GM12878 (cell line): Measurements from ENCODE around the gene FAM171A1. TPM values are rescaled to one million over a fixed set of nuclear protein-coding genes. Genes with fewer than 3 reads are reported as not detected.
"Not testable (repeated sequence)": the region's sequence is repeated elsewhere in the genome, so short reads cannot be mapped to it uniquely, and the experiment has no call there.

Source experiments
- ATAC-seq: fragments of 200-7000 bp; cut with Tn5 transposase; 3 replicates; pipeline ENCODE4 v1.9.1; 2020; ENCODE audit warnings: mild to moderate bottlenecking, moderate library complexity
- BruUV-seq: library from RNA; stranded (reverse); fragments of 400-500 nt; replicated peaks from 2 replicates; lab custom pipeline; 2021; lab: Mats Ljungman, UMichigan
- CTCF ChIA-PET: fragments of 300-600 bp; sonication (Branson Sonifier 250); formaldehyde crosslinking; extraction: SDS; loops from one replicate; lab custom pipeline; 2021; ENCODE audit warnings: inconsistent platforms; lab: Yijun Ruan, JAX
- POLR2A ChIA-PET: fragments of 350-600 bp; formaldehyde crosslinking; extraction: SDS; loops from one replicate; lab custom pipeline; 2021; ENCODE audit warnings: inconsistent platforms; lab: Charles Lee
- RAD21 ChIA-PET: fragments of 300-600 bp; sonication (Branson Sonifier 250); formaldehyde crosslinking; loops from one replicate; lab custom pipeline; 2023; ENCODE audit warnings: antibody characterized with exemption; ENCODE audit not compliant: unreplicated experiment; lab: Charles Lee
- SMC1A ChIA-PET: fragments of 300-600 bp; sonication (Branson Sonifier 250); formaldehyde crosslinking; loops from one replicate; lab custom pipeline; 2023; ENCODE audit not compliant: unreplicated experiment, uncharacterized antibody; lab: Charles Lee
- DNase-seq: peaks from one replicate; pipeline ENCODE4 v3.0.0-alpha.2; 2011; ENCODE audit warnings: low read depth, low spot score
- FAIRE-seq: peaks from 3 replicates; lab custom pipeline; 2011; peaks lifted over from hg19 to GRCh38; lab: Jason Lieb, UNC
- H2AFZ ChIP-seq: 2 replicates; pipeline ENCODE4 v1.6.0; 2011; ENCODE audit warnings: low read depth, low read length, control low read depth; ENCODE audit not compliant: control insufficient read depth
- H3K27ac ChIP-seq: 2 replicates; pipeline ENCODE4 v1.5.1; 2011; ENCODE audit warnings: control low read depth; ENCODE audit not compliant: control insufficient read depth, insufficient read depth
- H3K27me3 ChIP-seq, 2 experiments: replicated peaks in 1 of 2; 2 replicates each; pipeline versions ENCODE4 v1.6.0 to v1.6.1; 2011; ENCODE audit warnings: low read length in 1 of 2; ENCODE audit not compliant: control insufficient read depth in 2 of 2, insufficient read depth in 2 of 2
- H3K36me3 ChIP-seq, 2 experiments: 2 replicates each; pipeline ENCODE4 v1.5.1; 2011; ENCODE audit warnings: low read length in 1 of 2; ENCODE audit not compliant: control insufficient read depth in 2 of 2, insufficient read depth in 2 of 2
- H3K4me1 ChIP-seq: 2 replicates; pipeline ENCODE4 v1.6.1; 2011; ENCODE audit warnings: mild to moderate bottlenecking, low read length, moderate library complexity, mixed read lengths; ENCODE audit not compliant: control insufficient read depth, insufficient read depth
- H3K4me2 ChIP-seq: 2 replicates; pipeline ENCODE4 v1.6.0; 2011; ENCODE audit warnings: control low read depth; ENCODE audit not compliant: control insufficient read depth, insufficient read depth
- H3K4me3 ChIP-seq: fragments of 200-600 bp; sonication (generic); 2 replicates; pipeline ENCODE4 v1.5.1; 2016
- H3K79me2 ChIP-seq: 2 replicates; pipeline ENCODE4 v1.6.0; 2011; ENCODE audit warnings: low read length; ENCODE audit not compliant: control insufficient read depth, insufficient read depth
- H3K9ac ChIP-seq: 2 replicates; pipeline ENCODE4 v1.8.0; 2011; ENCODE audit warnings: low read length, control low read depth, mixed read lengths; ENCODE audit not compliant: control insufficient read depth, insufficient read depth
- H3K9me3 ChIP-seq: replicated peaks from 3 replicates; pipeline ENCODE4 v1.5.1; 2011; ENCODE audit warnings: mild to moderate bottlenecking, low read length; ENCODE audit not compliant: control insufficient read depth, insufficient read depth
- H4K20me1 ChIP-seq: 2 replicates; pipeline ENCODE4 v1.6.0; 2011; ENCODE audit not compliant: control insufficient read depth, insufficient read depth
- CBFB ChIP-seq: IDR thresholded peaks from 2 replicates; pipeline ENCODE4 v1.6.1; 2016; ENCODE audit warnings: antibody characterized with exemption, low read depth
- JUNB ChIP-seq: IDR thresholded peaks from 2 replicates; pipeline ENCODE4 v1.6.1; 2016; ENCODE audit warnings: antibody characterized with exemption, mild to moderate bottlenecking
- KAT2A ChIP-seq: conservative IDR thresholded peaks from 2 replicates; pipeline ENCODE4 v1.6.1; 2011; ENCODE audit warnings: low read depth, low read length; ENCODE audit not compliant: control insufficient read depth
- MEF2A ChIP-seq: IDR thresholded peaks from 2 replicates; pipeline ENCODE4 v1.6.1; 2011; ENCODE audit warnings: low read depth, mild to moderate bottlenecking, low read length, moderate library complexity; ENCODE audit not compliant: insufficient read depth
- MTA3 ChIP-seq: IDR thresholded peaks from 2 replicates; pipeline ENCODE4 v1.6.1; 2012; ENCODE audit warnings: low read length, inconsistent platforms, borderline replicate concordance
- MYC ChIP-seq: IDR thresholded peaks from 2 replicates; pipeline ENCODE4 v1.6.1; 2011; ENCODE audit warnings: mild to moderate bottlenecking, low read length, moderate library complexity, inconsistent platforms; ENCODE audit not compliant: insufficient read depth, insufficient replicate concordance, insufficient read length, severe bottlenecking
- NRF1 ChIP-seq: conservative IDR thresholded peaks from 2 replicates; pipeline ENCODE4 v1.6.1; 2011; ENCODE audit warnings: mild to moderate bottlenecking, low read depth, low read length, improper control_type of control experiment
- PAX5 ChIP-seq: IDR thresholded peaks from 2 replicates; pipeline ENCODE4 v1.6.1; 2011; ENCODE audit warnings: low read depth, low read length, borderline replicate concordance
- RBBP5 ChIP-seq: fragments of 200-600 bp; sonication (generic); conservative IDR thresholded peaks from 2 replicates; pipeline ENCODE4 v1.6.1; 2016
- SPI1 ChIP-seq: IDR thresholded peaks from 2 replicates; pipeline ENCODE4 v1.6.1; 2011; ENCODE audit warnings: low read depth, mild to moderate bottlenecking, low read length, moderate library complexity, borderline replicate concordance; ENCODE audit not compliant: insufficient read depth
- TBL1XR1 ChIP-seq: IDR thresholded peaks from 2 replicates; pipeline ENCODE4 v1.6.1; 2012; ENCODE audit warnings: low read depth, low read length, improper control_type of control experiment
- in situ Hi-C: fragments of 300-500 bp; cut with MboI; formaldehyde crosslinking; loops from 9 replicates; pipeline ENCODE4 v1.14.3; 2018; ENCODE audit warnings: mixed read lengths
- intact Hi-C: fragments of 100-400 bp; cut with micrococcal nuclease; formaldehyde crosslinking; loops from one replicate; pipeline ENCODE4 v1.14.2; 2022; ENCODE audit not compliant: unreplicated experiment
- polyA plus RNA-seq, 11 experiments: library from polyadenylated mRNA; depleted of rRNA in 4 of 11; unstranded in 6 of 11; stranded (reverse) in 5 of 11; fragments of >200 nt; fragmentation: Nextera tagmentation in 4 of 11; fragmentation: Illumina TruSeq in 1 of 11; extraction: Ambion mirVana in 4 of 11; extraction: Trizol in 1 of 11; gene quantifications; 1 replicate in 1 of 11; 2 replicates in 10 of 11; pipeline versions ENCODE4 v1.2.1 to v1.2.3, GENCODE V29; 2011 to 2016; ENCODE audit warnings: inconsistent platforms in 2 of 11, missing spikeins in 2 of 11, low read depth in 1 of 11
- total RNA-seq, 4 experiments: library from RNA; depleted of rRNA in 3 of 4; stranded (reverse); fragments of >200 nt in 3 of 4; fragmentation: Illumina TruSeq in 1 of 4; extraction: Trizol in 1 of 4; gene quantifications; 2 replicates each; pipeline versions ENCODE4 v1.2.1 to v1.2.3, GENCODE V29; 2013 to 2021
- TF ChIP-seq, protein P1 (sequence below): fragments of 450-650 bp; conservative IDR thresholded peaks from 2 replicates; pipeline ENCODE4 v1.6.1; 2017; ENCODE audit warnings: mild to moderate bottlenecking, moderate library complexity
- TF ChIP-seq, protein P2 (sequence below): fragments of 150-350 bp; IDR thresholded peaks from 2 replicates; pipeline ENCODE4 v1.6.1; 2014; ENCODE audit warnings: mild to moderate bottlenecking, low read depth, low read length

FAM171A1 gene
- total and polyA plus RNA-seq, 10 of the 15 experiments (the other 5 are each of a cell fraction or from before 2014, with no cell fraction given): 0.05 to 0.28 (median 0.10) TPM; not detected in 1

GRCh38 chr10:15405319-15405718 is 34.2 kb upstream of the FAM171A1 start (continued):
- TF ChIP-seq TBL1XR1: no peak
- TF ChIP-seq, protein P1, sequence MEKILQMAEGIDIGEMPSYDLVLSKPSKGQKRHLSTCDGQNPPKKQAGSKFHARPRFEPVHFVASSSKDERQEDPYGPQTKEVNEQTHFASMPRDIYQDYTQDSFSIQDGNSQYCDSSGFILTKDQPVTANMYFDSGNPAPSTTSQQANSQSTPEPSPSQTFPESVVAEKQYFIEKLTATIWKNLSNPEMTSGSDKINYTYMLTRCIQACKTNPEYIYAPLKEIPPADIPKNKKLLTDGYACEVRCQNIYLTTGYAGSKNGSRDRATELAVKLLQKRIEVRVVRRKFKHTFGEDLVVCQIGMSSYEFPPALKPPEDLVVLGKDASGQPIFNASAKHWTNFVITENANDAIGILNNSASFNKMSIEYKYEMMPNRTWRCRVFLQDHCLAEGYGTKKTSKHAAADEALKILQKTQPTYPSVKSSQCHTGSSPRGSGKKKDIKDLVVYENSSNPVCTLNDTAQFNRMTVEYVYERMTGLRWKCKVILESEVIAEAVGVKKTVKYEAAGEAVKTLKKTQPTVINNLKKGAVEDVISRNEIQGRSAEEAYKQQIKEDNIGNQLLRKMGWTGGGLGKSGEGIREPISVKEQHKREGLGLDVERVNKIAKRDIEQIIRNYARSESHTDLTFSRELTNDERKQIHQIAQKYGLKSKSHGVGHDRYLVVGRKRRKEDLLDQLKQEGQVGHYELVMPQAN: no peak
- no peak for TF ChIP-seq PAX5
- TF ChIP-seq, protein P2, sequence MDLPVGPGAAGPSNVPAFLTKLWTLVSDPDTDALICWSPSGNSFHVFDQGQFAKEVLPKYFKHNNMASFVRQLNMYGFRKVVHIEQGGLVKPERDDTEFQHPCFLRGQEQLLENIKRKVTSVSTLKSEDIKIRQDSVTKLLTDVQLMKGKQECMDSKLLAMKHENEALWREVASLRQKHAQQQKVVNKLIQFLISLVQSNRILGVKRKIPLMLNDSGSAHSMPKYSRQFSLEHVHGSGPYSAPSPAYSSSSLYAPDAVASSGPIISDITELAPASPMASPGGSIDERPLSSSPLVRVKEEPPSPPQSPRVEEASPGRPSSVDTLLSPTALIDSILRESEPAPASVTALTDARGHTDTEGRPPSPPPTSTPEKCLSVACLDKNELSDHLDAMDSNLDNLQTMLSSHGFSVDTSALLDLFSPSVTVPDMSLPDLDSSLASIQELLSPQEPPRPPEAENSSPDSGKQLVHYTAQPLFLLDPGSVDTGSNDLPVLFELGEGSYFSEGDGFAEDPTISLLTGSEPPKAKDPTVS: no peak
- no peak for TF ChIP-seq MEF2A
- TF ChIP-seq MYC: no peak
- TF ChIP-seq CBFB: no peak
- TF ChIP-seq, all 136 proteins: peak for 0

DNA sequence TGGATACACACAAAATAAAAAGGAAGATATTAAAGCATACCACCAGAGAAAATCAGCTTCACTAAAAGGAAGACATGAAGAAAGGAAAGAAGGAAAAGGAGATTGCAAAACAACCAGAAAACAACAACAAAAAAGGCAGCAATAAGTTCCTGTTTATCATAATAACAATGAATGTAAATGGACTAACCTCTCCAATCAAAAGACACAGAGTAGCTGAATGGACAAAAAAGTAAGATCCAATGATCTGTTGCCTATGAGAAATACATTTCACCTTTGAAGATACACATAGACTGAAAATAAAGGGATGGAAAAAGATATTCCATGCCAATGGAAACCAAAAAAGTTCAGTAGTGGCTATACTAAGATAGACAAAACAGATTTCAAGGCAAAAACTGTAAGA is 30.3 kb upstream of the FAM171A1 start:
- Histone ChIP-seq H3K27me3 (no peaks in the 10 kb centered on the region), H3K79me2 (no peaks in the 10 kb centered on the region), H3K27ac (no peak overlapping the region), H3K4me3 (no peak overlapping the region), H2AFZ (no peak overlapping the region), H3K36me3 (no peaks in the 10 kb centered on the region), H3K9ac (no peak overlapping the region), H3K9me3 (no peaks in the 10 kb centered on the region), H4K20me1 (no peaks in the 10 kb centered on the region), H3K4me1 (no peaks in the 10 kb centered on the region), H3K4me2 (no peak overlapping the region)
- FAIRE-seq: no peak
- intact Hi-C loops: no loop called here
- SMC1A ChIA-PET: no interaction called here
- no peak for ATAC-seq
- in situ Hi-C loops: no loop called here
- TF ChIP-seq SPI1 (no peak), JUNB (no peak), MTA3 (no peak), KAT2A (no peak), NRF1 (no peak), RBBP5 (no peak)
- CTCF ChIA-PET: interaction anchor here (1.0 to 1.2 kb wide), 2 partner anchors 17 to 32 kb away, joined by 3 to 4 read pairs; no protein-coding TSS in a partner anchor
- DNase-seq: no peak
- POLR2A ChIA-PET: no interaction called here
- no TSS peak for BruUV-seq
- RAD21 ChIA-PET: no interaction called here

- H3K9ac ChIP-seq, intact Hi-C loops, H3K79me2 ChIP-seq, DNase-seq, in situ Hi-C loops, ATAC-seq, H3K4me1 ChIP-seq, H4K20me1 ChIP-seq, H3K9me3 ChIP-seq, POLR2A ChIA-PET, RAD21 ChIA-PET, SMC1A ChIA-PET, H3K4me3 ChIP-seq, FAIRE-seq, H3K4me2 ChIP-seq, BruUV-seq, H3K36me3 ChIP-seq, H3K27me3 ChIP-seq, H2AFZ ChIP-seq, H3K27ac ChIP-seq: not testable (repeated sequence)
- CTCF ChIA-PET: interaction anchor here (1.0 to 1.2 kb wide), 2 partner anchors 18 to 33 kb away, joined by 3 to 4 read pairs; no protein-coding TSS in a partner anchor
Observed at GRCh38 chr10:15400461-15400860, 29.4 kb upstream of the FAM171A1 start.
